ENCODE measurements around the gene DENND6B. TPM values are rescaled to one million over a fixed set of nuclear protein-coding genes. Genes with fewer than 3 reads are reported as not detected.

The DENND6B gene
- total and polyA plus RNA-seq, 2 experiments from 2014 or later, result 0.71 to 1.3 TPM

DNA sequence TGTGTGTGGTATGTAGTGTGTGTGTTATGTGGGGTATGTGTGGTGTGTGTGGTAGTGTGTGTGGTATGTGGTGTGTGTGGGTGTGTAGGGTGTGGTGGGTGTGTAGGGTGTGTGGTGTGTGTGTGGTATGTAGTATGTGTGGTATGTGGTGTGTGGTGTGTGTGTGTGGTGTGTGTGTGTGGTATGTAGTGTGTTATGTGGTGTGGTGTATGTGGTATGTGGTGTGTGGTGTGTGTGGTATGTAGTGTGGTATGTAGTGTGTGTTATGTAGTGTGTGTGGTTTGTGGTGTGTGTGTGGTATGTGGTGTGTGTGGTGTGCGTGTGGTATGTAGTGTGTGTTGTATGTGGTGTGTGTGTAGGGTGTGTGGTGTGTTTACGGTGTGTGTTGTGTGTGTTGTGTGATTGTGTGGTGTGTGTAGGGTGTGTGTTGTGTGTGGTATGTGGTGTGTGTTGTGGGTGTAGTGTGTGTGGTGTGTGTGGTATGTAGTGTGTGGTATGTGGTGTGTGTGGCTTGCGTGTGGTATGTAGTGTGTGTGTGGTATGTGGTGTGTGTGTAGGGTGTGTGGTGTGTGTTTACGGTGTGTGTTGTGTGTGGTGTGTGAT, 12.1 kb upstream of the DENND6B start (continued):
- TF ChIP-seq ETS1 (IDR thresholded peaks at IDR 0.05), result no peak
- TF ChIP-seq, protein P1, sequence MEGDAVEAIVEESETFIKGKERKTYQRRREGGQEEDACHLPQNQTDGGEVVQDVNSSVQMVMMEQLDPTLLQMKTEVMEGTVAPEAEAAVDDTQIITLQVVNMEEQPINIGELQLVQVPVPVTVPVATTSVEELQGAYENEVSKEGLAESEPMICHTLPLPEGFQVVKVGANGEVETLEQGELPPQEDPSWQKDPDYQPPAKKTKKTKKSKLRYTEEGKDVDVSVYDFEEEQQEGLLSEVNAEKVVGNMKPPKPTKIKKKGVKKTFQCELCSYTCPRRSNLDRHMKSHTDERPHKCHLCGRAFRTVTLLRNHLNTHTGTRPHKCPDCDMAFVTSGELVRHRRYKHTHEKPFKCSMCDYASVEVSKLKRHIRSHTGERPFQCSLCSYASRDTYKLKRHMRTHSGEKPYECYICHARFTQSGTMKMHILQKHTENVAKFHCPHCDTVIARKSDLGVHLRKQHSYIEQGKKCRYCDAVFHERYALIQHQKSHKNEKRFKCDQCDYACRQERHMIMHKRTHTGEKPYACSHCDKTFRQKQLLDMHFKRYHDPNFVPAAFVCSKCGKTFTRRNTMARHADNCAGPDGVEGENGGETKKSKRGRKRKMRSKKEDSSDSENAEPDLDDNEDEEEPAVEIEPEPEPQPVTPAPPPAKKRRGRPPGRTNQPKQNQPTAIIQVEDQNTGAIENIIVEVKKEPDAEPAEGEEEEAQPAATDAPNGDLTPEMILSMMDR (conservative IDR thresholded peaks at IDR 0.05; ENCODE audit: low read depth in 2 of 2), result no peak

DNA sequence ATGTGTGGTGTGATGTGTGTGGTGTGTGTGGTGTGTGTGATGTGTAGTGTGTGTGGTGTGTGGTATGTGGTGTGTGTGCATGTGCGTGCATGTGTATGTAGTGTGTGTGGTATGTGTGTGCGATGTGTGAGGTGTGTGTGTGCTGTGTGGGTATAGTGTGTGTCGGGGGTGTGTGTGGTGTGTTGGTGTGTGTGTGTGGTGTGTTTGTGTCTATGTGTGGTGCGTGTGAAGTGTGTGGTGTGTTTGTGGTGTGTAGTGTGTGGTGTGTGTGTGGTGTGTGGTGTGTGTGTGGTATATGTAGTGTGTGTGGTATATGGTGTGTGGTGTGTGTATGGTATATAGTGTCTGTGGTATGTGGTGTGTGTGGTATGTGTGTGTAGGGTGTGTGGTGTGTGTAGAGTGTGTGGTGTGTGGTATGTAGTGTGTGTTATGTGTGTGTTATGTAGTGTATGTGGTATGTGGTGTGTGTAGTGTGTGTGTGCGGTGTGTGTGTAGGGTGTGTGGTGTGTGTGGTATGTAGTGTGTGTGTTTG, 11.3 kb upstream of the DENND6B start:
- Histone ChIP-seq H3K4me1 (ENCODE audit: insufficient read depth) (no peaks in the 10 kb centered on the region), H3K4me3 (no peak overlapping the region), H3K4me2 (no peak overlapping the region), H3K36me3 (ENCODE audit: insufficient read depth) (no peaks in the 10 kb centered on the region), H2AFZ (no peak overlapping the region), H3K9me2 (ENCODE audit: insufficient read depth) (no peaks in the 10 kb centered on the region), H4K20me1 (replicated peaks; ENCODE audit: insufficient read depth) (no peaks in the 10 kb centered on the region), H3K79me2 (replicated peaks; ENCODE audit: insufficient read depth) (no peaks in the 10 kb centered on the region), H3K27ac (ENCODE audit: low read depth) (no peak overlapping the region), H3K27me3 (ENCODE audit: insufficient read depth) (no peaks in the 10 kb centered on the region), H3F3A (replicated peaks; ENCODE audit: low read depth) (peaks cover 27% of the 10 kb centered on the region)
- no peaks in the 10 kb centered on the region; the same call in 2 of the 3 replicates for H3K9me3 Mint-ChIP-seq
- H3K4me3 Mint-ChIP-seq, result no peak overlapping the region
- DNase-seq (ENCODE audit: low spot score), result no peak
- H3K36me3 Mint-ChIP-seq (ENCODE audit: low read depth), result no peaks in the 10 kb centered on the region
- peaks cover 9% of the 10 kb centered on the region for H3K27me3 Mint-ChIP-seq (ENCODE audit: insufficient read depth, low read depth, poor library complexity)
- TF ChIP-seq POLR2AphosphoS5 (IDR thresholded peaks at IDR 0.05; ENCODE audit: low read depth) (no peak), STAT1 (IDR thresholded peaks at IDR 0.05; ENCODE audit: unreplicated experiment) (no peak)
- TF ChIP-seq, protein P1 (conservative IDR thresholded peaks at IDR 0.05; ENCODE audit: low read depth in 2 of 2), result no peak
- ATAC-seq, result no peak
- no peak overlapping the region for H3K27ac Mint-ChIP-seq
- peaks cover 2% of the 10 kb centered on the region; the same call in 1 of the 3 replicates for H3K4me1 Mint-ChIP-seq

DNA sequence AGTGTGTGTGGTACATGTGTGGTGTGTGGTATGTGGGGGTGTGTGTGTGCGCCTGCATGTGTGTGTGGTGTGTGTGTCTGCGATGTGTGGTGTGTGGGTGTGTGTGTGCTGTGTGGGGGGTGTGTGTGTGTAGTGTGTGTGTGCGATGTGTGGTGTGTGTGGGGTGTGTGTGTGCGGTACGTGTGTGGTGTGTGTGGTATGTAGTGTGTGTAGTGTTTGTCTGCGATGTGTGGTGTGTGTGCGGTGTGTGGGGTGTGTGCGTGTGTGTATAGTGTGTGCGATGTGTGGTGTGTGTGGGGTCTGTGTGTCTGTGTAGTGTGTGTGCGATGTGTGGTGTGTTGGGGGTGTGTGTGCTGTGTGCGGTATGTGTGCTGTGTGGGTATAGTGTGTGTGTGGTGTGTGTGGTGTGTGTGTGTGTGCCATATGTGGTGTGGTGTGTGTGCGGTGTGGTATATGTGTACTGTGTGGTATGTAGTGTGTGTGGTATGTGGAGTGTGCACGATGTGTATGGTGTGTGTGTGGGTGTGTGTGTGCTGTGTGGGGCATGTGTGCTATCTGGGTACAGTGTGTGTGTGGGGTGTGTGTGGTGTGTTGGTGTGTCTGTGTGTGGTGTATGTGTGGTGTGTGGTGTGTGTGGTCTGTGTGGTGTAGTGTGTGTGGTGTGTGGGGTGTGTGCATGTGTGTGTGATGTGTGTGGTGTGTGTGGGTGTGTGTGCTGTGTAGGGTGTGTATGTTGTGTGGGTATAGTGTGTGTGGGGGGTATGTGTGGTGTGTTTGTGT, 10.6 kb upstream of the DENND6B start:
- H3K4me1 Mint-ChIP-seq, result peaks cover 2% of the 10 kb centered on the region; the same call in 1 of the 3 replicates
- no peaks in the 10 kb centered on the region for H3K36me3 Mint-ChIP-seq (ENCODE audit: low read depth)
- peaks cover 10% of the 10 kb centered on the region for H3K27me3 Mint-ChIP-seq (ENCODE audit: insufficient read depth, low read depth, poor library complexity)
- Histone ChIP-seq H2AFZ (no peak overlapping the region), H3K4me2 (no peak overlapping the region), H3K79me2 (replicated peaks; ENCODE audit: insufficient read depth) (no peaks in the 10 kb centered on the region), H3F3A (replicated peaks; ENCODE audit: low read depth) (peaks cover 27% of the 10 kb centered on the region), H3K9me2 (ENCODE audit: insufficient read depth) (no peaks in the 10 kb centered on the region), H3K27me3 (ENCODE audit: insufficient read depth) (no peaks in the 10 kb centered on the region), H3K4me1 (ENCODE audit: insufficient read depth) (no peaks in the 10 kb centered on the region), H4K20me1 (replicated peaks; ENCODE audit: insufficient read depth) (no peaks in the 10 kb centered on the region), H3K4me3 (no peak overlapping the region), H3K36me3 (ENCODE audit: insufficient read depth) (no peaks in the 10 kb centered on the region), H3K27ac (ENCODE audit: low read depth) (no peak overlapping the region)
- no peak overlapping the region for H3K27ac Mint-ChIP-seq
- no peaks in the 10 kb centered on the region; the same call in 2 of the 3 replicates for H3K9me3 Mint-ChIP-seq
- H3K4me3 Mint-ChIP-seq, result no peak overlapping the region
- ATAC-seq (no peak), DNase-seq (ENCODE audit: low spot score) (no peak)
- no peak for TF ChIP-seq EZH2phosphoT487 (IDR thresholded peaks at IDR 0.05; ENCODE audit: unreplicated experiment)
- TF ChIP-seq, protein P2, sequence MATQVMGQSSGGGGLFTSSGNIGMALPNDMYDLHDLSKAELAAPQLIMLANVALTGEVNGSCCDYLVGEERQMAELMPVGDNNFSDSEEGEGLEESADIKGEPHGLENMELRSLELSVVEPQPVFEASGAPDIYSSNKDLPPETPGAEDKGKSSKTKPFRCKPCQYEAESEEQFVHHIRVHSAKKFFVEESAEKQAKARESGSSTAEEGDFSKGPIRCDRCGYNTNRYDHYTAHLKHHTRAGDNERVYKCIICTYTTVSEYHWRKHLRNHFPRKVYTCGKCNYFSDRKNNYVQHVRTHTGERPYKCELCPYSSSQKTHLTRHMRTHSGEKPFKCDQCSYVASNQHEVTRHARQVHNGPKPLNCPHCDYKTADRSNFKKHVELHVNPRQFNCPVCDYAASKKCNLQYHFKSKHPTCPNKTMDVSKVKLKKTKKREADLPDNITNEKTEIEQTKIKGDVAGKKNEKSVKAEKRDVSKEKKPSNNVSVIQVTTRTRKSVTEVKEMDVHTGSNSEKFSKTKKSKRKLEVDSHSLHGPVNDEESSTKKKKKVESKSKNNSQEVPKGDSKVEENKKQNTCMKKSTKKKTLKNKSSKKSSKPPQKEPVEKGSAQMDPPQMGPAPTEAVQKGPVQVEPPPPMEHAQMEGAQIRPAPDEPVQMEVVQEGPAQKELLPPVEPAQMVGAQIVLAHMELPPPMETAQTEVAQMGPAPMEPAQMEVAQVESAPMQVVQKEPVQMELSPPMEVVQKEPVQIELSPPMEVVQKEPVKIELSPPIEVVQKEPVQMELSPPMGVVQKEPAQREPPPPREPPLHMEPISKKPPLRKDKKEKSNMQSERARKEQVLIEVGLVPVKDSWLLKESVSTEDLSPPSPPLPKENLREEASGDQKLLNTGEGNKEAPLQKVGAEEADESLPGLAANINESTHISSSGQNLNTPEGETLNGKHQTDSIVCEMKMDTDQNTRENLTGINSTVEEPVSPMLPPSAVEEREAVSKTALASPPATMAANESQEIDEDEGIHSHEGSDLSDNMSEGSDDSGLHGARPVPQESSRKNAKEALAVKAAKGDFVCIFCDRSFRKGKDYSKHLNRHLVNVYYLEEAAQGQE (IDR thresholded peaks at IDR 0.05; ENCODE audit: unreplicated experiment), result no peak
- TF ChIP-seq EZH2 (IDR thresholded peaks at IDR 0.05; ENCODE audit: low read depth, unreplicated experiment), result no peak

All from GM23338 (cell line).